ENCODE results near the gene C10orf88.
"Not testable (repeated sequence)": the region's sequence is repeated elsewhere in the genome, so short reads cannot be mapped to it uniquely, and the experiment has no call there.

The C10orf88 gene

GRCh38 chr10:122957474-122957873 lies 3.4 kb upstream of the C10orf88 start:
- no peak for DNase-seq

GRCh38 chr10:122955892-122956291 lies 1.9 kb upstream of the C10orf88 start:
- DNase-seq: no peak

DNA sequence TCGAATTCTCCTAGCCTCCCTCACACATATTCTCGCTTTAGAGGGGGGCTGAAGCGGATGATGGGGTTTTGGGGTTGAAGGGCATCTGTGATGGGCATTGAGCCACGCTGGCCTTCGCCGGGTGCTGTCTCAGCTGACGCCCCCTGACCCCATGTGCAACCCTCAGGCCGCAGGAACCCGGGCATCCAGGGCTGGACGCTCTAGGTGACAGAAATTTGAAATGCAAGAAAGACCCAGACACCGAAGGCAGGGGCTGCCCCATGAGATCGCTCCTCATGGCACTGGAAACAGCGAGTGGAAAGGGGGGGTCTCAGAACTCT lies 664 bp upstream of the C10orf88 start:
- DNase-seq: no peak

GRCh38 chr10:122949296-122949695 lies 4.7 kb downstream of the C10orf88 start:
- DNase-seq: no peak

DNA sequence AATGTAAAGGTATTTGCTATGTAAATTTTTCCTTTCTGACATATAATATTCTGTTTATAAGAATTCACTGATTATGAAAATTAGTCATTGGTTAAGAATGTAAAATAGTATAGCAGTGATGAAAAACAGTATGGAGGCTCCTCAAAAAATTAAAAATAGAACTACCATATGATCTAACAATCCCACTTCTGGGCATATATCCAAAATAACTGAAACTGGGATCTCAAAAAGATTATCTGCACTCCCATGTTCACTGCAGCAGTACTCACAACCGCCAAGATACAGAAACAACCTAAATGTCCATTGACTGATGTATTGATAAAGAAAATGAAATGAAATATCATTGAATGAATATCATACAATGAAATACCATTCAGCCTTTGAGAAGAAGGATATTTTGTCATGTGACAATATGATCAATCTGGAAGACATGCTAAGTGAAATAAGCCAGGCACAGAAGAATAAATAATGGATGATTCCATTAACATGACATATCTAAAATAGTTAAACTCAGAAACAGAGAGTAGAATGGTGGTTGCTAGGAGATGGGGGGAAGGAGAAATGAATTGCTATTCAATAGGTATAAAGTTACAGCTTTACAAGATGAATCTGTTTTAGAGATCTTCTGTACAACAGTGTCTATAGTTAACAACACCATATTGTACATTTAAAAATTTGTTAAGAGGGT lies 14.0 kb downstream of the C10orf88 start:
- no peak for DNase-seq

DNA sequence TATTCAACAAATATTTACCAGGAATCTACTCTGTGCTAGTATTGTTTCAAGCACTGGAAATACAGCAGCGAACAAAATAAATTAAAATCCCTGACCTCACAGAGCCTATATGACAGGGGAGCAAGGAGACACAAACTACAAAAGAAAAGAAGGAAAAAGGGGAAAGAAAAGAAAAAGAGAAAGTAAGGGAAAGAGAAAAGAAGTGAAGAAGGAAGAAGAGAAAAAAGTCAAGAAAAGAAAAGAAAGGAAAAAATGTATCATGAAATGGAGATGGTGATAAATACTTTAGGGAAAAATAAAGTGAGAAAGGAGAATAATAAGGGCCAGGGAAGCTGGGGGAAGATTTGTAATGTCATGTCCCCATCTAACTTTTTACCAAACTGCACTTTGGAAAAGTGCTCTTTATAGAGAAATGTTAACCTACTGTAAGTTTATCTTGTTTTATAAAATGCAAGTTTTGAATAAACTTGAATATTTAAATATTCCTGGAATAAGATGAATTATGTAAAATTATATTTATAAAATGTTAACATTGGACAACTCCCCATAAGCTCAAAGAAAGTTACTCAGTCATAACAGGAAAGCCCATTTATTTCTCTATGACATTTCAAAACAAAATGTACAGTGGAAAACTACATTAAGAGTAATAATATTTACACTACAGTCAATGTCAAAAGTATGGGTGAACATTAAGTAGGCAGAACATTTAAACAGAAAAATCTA lies 14.7 kb downstream of the C10orf88 start:
- DNase-seq: no peak

GRCh38 chr10:122931088-122931906 lies 22.7 kb downstream of the C10orf88 start:
- no peak for DNase-seq

GRCh38 chr10:122930140-122930539 lies 23.9 kb downstream of the C10orf88 start:
- no peak for DNase-seq

GRCh38 chr10:122915700-122916099 lies 38.3 kb downstream of the C10orf88 start:
- no peak for DNase-seq

GRCh38 chr10:122911889-122912484 lies 42.0 kb downstream of the C10orf88 start:
- DNase-seq: no peak

DNA sequence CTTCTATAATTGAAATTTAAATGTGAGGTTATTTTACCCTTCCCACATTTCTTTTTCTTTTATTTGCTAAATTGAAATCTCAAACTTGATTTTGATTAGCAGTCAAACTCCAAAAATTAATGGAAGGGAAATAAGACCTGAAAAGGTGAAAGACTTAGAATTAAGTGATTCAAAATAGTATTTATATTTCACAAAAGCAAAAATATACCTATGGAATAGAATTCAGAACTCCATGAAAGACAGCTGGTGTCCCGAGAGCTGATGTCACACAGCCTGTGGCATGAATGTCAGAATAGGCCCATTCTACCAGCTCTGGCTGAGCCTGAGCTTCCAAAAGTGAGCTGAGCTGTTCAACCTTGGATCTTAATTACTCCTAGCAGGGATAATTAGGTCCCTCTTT lies 43.7 kb downstream of the C10orf88 start, which contains the start of gene FAM24A:
Gene FAM24A (plus strand): TSS at position 301 of the 400 bp plus-strand sequence. CDS start 1,025 bp downstream, outside the sequence.
- no peak for DNase-seq

GRCh38 chr10:122903861-122904260 lies 50.2 kb downstream of the C10orf88 start:
- DNase-seq: not testable (repeated sequence)

GRCh38 chr10:122894261-122894944 lies 59.6 kb downstream of the C10orf88 start:
- no peak for DNase-seq

- DNase-seq: no peak
Observed at GRCh38 chr10:122884166-122884565, 69.9 kb downstream of the C10orf88 start.

GRCh38 chr10:122882766-122883165 lies 71.3 kb downstream of the C10orf88 start:
- DNase-seq: no peak
